Stimulated activated CD8-positive, alpha-beta memory T cell treated with anti-CD3 and anti-CD28 coated beads, Interleukin-2, amount 100 ng/mL, for 1 hour (primary cell): ENCODE data around the gene KLK8.
"Not testable (repeated sequence)": the region's sequence is repeated elsewhere in the genome, so short reads cannot be mapped to it uniquely, and the experiment has no call there.

Experiments used
- DNase-seq, 2 donors: peaks; one replicate each; pipeline ENCODE4 v3.0.0-alpha.2; 2020; ENCODE audit warnings: low read depth in 2 of 2

Gene KLK8

DNA sequence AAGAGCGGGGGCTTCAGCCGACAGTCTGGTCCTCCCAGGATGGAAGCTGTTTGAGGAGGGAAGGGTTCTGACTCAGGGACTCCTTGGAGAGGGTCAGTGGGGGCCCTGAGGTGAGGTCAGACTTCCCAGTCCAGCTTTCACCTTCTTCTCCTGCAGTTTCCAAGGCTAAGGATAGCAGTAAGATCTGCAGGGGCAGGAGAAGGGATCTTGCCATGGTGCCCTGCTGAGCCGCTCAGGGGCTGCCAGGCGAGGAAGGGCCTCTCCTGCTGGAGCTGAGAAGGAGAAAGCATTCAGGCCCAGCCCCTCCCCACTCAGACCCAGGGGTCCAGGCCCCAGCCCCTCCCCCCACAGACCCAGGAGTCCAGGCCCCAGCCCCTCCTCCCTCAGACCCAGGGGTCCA lies 19.2 kb downstream of the KLK8 start:
- DNase-seq: no peak

GRCh38 chr19:50981587-50982146 lies 19.7 kb downstream of the KLK8 start:
- no peak for DNase-seq

DNA sequence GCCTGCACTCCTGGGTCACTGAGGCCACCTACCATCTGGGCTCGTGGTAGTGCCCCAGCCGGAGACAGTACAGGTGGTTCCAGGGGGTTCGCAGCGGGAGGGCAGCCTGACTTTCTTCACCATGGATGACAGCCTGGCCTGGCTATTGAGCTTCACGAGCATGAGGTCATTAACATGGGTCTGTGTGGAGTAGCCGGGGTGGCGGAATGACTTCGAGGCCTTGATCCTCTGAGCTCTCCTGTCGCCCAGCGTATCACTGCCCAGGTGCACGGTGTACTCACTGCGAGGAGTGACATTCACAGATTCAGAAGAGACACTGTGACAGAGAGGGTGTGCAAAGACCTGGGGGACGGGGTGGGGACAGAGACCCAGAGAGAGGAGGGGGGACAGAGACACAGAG lies 21.2 kb downstream of the KLK8 start:
- DNase-seq: no peak

- DNase-seq: no peak
Measured at GRCh38 chr19:50979758-50980157, 21.6 kb downstream of the KLK8 start.

DNA sequence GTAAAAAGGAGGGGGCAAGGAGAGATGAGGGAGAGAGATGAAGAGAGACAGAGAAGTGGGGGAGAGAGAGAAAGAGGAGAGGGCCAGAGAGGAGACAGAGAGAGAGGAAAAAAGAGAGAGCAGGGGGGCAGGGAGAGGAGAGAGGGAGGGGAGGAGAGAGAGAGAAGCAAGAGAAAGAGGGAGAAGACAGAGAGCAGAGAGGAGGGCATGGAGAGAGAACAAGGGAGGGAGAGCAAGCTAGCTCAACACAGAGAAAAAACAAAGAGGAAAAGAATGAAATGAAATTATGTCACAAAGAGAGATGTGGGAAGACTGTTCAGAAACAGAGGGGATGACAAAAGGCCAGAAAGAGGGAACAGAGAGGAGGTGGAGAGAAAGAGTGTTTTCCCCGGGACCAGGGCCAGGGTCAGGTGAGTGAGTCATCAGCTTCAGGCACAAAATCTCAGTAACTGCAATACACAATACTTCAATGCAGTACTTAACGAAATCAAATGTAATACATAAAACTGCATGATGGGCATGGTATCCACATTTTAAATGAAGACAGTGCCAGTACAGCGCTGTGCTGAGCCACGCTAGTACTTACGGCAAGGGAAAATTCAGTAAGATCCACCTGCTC lies 22.5 kb downstream of the KLK8 start:
- no peak for DNase-seq

DNA sequence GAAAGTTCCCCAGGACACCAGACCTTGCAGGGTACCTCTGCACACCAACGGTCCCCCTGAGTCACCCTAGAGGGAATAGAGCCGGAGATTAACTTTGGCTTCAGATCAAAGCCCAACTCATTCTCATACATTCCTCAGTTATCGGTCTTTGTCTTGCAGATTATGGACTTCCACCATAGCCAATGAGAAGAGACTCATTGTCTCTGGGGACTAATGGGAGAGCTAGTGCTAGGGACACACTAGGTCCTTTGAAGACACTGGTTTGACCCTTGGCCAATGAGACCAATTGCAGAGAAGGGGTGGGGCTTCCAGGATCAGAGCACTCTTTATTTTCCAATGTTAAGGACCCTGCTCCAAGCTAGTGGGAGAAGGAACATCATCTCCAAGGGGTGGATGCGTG lies 23.8 kb downstream of the KLK8 start:
- DNase-seq: no peak

GRCh38 chr19:50975766-50976165 lies 25.6 kb downstream of the KLK8 start:
- no peak for DNase-seq

- DNase-seq: no peak
Measured at GRCh38 chr19:50974702-50975556, 26.5 kb downstream of the KLK8 start.

DNA sequence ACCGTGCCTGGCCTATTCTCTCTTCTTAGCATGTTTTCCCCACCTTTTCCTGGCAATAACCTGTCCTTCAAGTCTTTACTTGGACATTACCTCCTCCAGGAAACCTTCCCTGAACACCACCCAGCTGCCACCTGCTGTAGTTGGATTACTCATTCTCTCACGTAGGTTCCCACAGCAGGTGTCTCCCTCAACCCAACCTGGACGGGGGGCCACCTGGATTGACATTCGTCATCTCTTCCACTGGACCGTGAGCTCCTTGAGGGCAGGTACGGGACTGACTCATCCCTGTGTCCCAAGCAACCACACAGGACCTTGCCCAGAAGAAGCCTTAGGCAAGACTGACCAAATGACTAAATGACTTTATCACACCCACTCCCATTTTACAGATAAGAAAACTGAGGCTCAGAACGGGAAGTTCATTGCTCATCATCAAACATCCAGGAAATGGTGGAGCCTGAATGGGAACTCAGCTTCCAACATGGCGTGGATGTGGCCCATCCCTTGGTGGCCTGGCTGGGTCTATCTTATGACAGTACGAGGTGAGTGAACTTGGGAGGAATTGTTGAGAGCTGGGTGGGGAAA lies 28.5 kb downstream of the KLK8 start:
- no peak for DNase-seq

DNA sequence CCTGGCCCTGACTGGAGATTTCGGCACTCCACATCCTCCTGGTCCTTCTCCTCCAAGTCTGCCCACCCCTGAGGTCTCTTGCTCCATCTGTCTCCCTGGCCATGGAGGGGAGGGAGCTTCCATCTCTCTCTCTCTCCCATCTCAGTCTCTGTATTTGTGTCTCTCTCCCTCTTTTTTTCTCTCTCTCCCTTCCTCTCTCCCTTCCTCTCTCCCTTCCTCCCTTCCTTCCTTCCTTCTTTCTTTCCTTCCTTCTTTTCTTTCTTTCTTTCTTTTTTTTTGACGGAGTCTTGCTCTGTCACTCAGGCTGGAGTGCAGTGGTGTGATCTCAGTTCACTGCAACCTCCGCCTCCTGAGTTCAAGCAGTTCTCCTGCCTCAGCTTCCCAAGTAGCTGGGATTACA lies 31.6 kb downstream of the KLK8 start:
- not testable (repeated sequence) for DNase-seq

- DNase-seq: no peak
Measured at GRCh38 chr19:50969413-50969760, 32.0 kb downstream of the KLK8 start, which contains the start of gene KLK6. KLK6 (minus strand) TSS chr19:50969591; CDS start chr19:50968104, 1,487 bp downstream.

GRCh38 chr19:50968716-50969412 lies 32.5 kb downstream of the KLK8 start:
- DNase-seq: no peak

- DNase-seq: no peak
Measured at GRCh38 chr19:50967929-50968715, 33.3 kb downstream of the KLK8 start.

GRCh38 chr19:50964266-50964665 lies 37.1 kb downstream of the KLK8 start:
- no peak for DNase-seq

DNA sequence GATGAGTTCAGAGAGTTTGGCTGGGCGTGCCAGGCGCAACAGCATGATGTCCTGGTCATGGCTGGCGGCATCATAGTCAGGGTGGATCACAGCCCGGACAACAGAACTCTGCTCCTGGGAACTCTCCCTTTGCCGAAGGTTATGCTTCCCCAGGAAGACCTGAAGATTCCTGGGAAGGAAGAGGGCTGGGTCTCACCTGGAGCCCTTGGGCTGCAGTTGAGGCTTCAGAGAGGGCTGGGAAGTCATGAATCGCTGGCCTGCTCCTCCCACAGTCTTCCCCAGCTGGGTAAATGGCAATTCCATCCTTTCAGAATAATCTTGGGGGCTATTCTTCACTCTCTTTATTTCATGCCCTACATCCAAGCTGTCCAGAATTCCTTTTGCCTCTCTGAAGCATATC lies 38.0 kb downstream of the KLK8 start:
- DNase-seq: no peak

- no peak for DNase-seq
Measured at GRCh38 chr19:50962245-50962644, 39.2 kb downstream of the KLK8 start.

DNA sequence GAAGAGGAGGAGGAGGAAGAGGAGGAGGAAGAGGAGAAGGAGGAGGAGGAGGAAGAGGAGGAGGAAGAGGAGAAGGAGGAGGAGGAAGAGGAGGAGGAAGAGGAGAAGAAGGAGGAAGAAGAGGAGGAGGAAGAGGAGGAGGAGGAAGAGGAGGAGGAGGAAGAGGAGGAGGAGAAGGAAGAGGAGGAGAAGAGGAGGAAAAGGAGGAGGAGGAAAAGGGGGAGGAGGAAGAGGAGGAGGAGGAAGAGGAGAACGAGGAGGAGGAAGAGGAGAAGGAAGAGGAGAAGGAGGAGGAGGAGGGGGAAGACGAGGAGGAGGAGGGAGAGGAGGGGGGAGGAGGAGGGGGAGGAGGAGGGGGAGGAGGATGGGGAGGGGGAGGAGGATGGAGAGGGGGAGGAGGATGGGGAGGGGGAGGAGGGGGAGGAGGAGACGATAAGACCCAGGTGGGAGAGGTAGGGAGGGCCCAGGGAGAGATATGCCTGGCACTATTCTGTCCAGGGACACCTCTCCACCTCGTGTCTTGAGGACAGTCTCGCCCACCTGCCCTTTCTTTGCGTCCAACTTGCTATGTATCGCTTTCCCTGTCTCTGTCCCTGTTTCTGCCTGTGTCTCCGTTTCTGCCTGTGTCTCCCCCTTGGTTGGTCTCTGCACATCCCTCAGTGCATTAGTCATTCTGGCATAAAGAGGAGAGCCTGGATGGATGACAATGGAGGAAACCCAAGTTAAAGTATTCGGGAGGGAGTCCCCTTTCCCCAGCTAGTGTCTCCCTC lies 41.5 kb downstream of the KLK8 start:
- DNase-seq: no peak

DNA sequence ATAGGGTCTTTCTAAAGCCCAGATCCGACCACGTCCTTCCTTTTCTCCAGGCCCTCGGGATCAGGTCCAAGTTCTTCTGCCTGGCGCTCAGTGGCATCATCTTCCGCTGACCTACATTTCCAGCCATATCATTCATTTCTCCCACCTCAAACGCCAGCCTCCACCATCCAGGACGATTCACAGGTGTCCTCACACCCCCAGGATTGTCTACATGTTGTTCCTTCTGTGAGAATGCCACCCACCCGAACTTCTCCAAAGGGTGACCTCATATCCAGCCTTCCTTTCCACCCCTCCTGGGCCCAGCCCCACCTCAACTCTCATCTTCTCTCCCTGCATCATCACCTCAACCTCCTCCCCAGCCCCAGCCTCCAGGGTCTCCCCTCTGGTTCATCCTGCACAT lies 43.8 kb downstream of the KLK8 start:
- DNase-seq: no peak

GRCh38 chr19:50952910-50953309 lies 48.5 kb downstream of the KLK8 start, which contains the start of gene KLK5:
KLK5 (minus strand) TSS chr19:50953038; CDS start chr19:50952657, 381 bp downstream.
- DNase-seq: no peak

GRCh38 chr19:50949861-50950260 lies 51.5 kb downstream of the KLK8 start:
- DNase-seq: no peak
